KMS-11 (cell line): ENCODE results near the gene PAQR5.

Experiments used
- H2AFZ ChIP-seq: fragments of 200-600 bp; sonication (generic); 2 replicates; pipeline ENCODE4 v1.6.1; 2016; ENCODE audit warnings: antibody characterized with exemption, mixed run types, low read depth
- H3K27ac ChIP-seq: fragments of 200-600 bp; sonication (generic); 2 replicates; pipeline ENCODE4 v1.6.1; 2016; ENCODE audit warnings: mild to moderate bottlenecking, mixed run types
- H3K27me3 ChIP-seq: fragments of 200-600 bp; sonication (generic); 2 replicates; pipeline ENCODE4 v1.6.1; 2017; ENCODE audit warnings: mild to moderate bottlenecking, low read depth, mixed run types, moderate library complexity; ENCODE audit not compliant: insufficient read depth
- H3K36me3 ChIP-seq: fragments of 200-600 bp; sonication (generic); 2 replicates; pipeline ENCODE4 v1.6.1; 2017; ENCODE audit warnings: mild to moderate bottlenecking, mixed run types; ENCODE audit not compliant: insufficient read depth
- H3K4me1 ChIP-seq: fragments of 200-600 bp; sonication (generic); 2 replicates; pipeline ENCODE4 v1.6.1; 2016; ENCODE audit warnings: mild to moderate bottlenecking, low read depth, mixed run types; ENCODE audit not compliant: poor library complexity, severe bottlenecking
- H3K4me2 ChIP-seq: fragments of 200-600 bp; sonication (generic); 2 replicates; pipeline ENCODE4 v1.7.0; 2016; ENCODE audit warnings: mild to moderate bottlenecking, mixed run types
- H3K4me3 ChIP-seq: fragments of 200-600 bp; sonication (generic); IDR thresholded peaks from 2 replicates; pipeline ENCODE4 v1.6.1; 2017; ENCODE audit warnings: low read depth, low read length, mixed read lengths; ENCODE audit not compliant: insufficient read depth
- H3K79me2 ChIP-seq: fragments of 200-600 bp; sonication (generic); 2 replicates; pipeline ENCODE4 v1.6.1; 2016; ENCODE audit warnings: low read depth, mixed run types; ENCODE audit not compliant: insufficient read depth
- H3K9ac ChIP-seq: fragments of 200-600 bp; sonication (generic); 2 replicates; pipeline ENCODE4 v1.6.1; 2016; ENCODE audit warnings: mild to moderate bottlenecking, mixed run types
- H4K20me1 ChIP-seq: fragments of 200-600 bp; sonication (generic); 2 replicates; pipeline ENCODE4 v1.6.1; 2016; ENCODE audit warnings: mild to moderate bottlenecking, mixed run types; ENCODE audit not compliant: insufficient read depth
- TF ChIP-seq, protein P1 (sequence below): fragments of 200-600 bp; sonication (generic); conservative IDR thresholded peaks from 2 replicates; pipeline ENCODE4 v1.6.1; 2017; ENCODE audit warnings: low read depth, mild to moderate bottlenecking, antibody characterized with exemption, low read length, moderate library complexity, mixed read lengths

The PAQR5 gene

GRCh38 chr15:69318033-69318432 is 19.3 kb downstream of the PAQR5 start:
- Histone ChIP-seq H3K79me2 (no peaks in the 10 kb centered on the region), H3K36me3 (no peaks in the 10 kb centered on the region)

GRCh38 chr15:69319384-69320375 is 21.0 kb downstream of the PAQR5 start:
- Histone ChIP-seq H3K79me2 (no peaks in the 10 kb centered on the region), H3K27ac (no peak overlapping the region), H3K27me3 (no peaks in the 10 kb centered on the region), H3K4me1 (no peaks in the 10 kb centered on the region), H2AFZ (no peak overlapping the region), H3K4me3 (no peak overlapping the region), H3K36me3 (no peaks in the 10 kb centered on the region), H4K20me1 (no peaks in the 10 kb centered on the region), H3K4me2 (no peak overlapping the region), H3K9ac (no peak overlapping the region)
- TF ChIP-seq, protein P1, sequence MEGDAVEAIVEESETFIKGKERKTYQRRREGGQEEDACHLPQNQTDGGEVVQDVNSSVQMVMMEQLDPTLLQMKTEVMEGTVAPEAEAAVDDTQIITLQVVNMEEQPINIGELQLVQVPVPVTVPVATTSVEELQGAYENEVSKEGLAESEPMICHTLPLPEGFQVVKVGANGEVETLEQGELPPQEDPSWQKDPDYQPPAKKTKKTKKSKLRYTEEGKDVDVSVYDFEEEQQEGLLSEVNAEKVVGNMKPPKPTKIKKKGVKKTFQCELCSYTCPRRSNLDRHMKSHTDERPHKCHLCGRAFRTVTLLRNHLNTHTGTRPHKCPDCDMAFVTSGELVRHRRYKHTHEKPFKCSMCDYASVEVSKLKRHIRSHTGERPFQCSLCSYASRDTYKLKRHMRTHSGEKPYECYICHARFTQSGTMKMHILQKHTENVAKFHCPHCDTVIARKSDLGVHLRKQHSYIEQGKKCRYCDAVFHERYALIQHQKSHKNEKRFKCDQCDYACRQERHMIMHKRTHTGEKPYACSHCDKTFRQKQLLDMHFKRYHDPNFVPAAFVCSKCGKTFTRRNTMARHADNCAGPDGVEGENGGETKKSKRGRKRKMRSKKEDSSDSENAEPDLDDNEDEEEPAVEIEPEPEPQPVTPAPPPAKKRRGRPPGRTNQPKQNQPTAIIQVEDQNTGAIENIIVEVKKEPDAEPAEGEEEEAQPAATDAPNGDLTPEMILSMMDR, result no peak

More at GRCh38 chr15:69318033-69318432, 19.3 kb downstream of the PAQR5 start:
- no peak overlapping the region for H3K4me3 ChIP-seq
- no peak overlapping the region for H3K4me2 ChIP-seq
- TF ChIP-seq, protein P1, result no peak
- no peak overlapping the region for H3K27ac ChIP-seq
- no peak overlapping the region for H3K9ac ChIP-seq
- H3K27me3 ChIP-seq, result no peaks in the 10 kb centered on the region
- H3K4me1 ChIP-seq, result no peaks in the 10 kb centered on the region
- H4K20me1 ChIP-seq, result no peaks in the 10 kb centered on the region
- no peak overlapping the region for H2AFZ ChIP-seq

GRCh38 chr15:69320977-69321554 is 22.4 kb downstream of the PAQR5 start:
- Histone ChIP-seq H4K20me1 (no peaks in the 10 kb centered on the region), H3K36me3 (no peaks in the 10 kb centered on the region), H3K79me2 (no peaks in the 10 kb centered on the region), H3K4me3 (no peak overlapping the region), H3K4me2 (no peak overlapping the region), H3K4me1 (no peaks in the 10 kb centered on the region), H3K27me3 (no peaks in the 10 kb centered on the region), H2AFZ (no peak overlapping the region), H3K9ac (no peak overlapping the region), H3K27ac (no peak overlapping the region)
- TF ChIP-seq, protein P1, result no peak

DNA sequence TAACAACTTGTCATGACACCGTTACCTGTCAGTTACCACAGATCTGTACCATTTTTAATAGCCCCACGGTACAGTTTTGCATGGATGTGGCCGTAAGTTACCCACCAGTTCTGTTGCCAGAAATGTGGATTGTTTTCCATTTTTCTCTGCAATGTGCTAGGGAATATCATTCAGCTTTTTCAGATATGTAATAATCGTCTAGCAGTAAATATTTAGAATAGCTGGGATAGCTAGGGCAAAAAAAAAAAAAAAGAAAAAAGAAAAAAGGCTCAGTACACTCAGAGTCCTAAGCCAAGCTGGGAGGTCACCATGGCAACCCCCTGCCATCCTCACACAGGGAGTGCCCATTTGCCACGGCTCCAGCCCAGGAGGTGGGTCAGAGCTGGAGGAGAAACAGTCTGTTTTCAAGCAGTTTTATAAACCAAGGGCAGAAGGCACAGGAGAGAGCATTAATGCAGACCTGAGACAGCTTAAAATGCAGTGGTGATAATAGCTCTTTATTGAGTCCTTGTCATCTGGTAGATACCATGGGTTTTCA is 25.2 kb downstream of the PAQR5 start:
- no peaks in the 10 kb centered on the region for H3K27me3 ChIP-seq
- TF ChIP-seq, protein P1, result no peak
- H3K27ac ChIP-seq, result no peak overlapping the region
- H3K4me2 ChIP-seq, result no peak overlapping the region
- no peak overlapping the region for H3K9ac ChIP-seq
- H3K79me2 ChIP-seq, result no peaks in the 10 kb centered on the region
- no peak overlapping the region for H2AFZ ChIP-seq
- H3K4me1 ChIP-seq, result no peaks in the 10 kb centered on the region
- no peaks in the 10 kb centered on the region for H3K36me3 ChIP-seq
- H3K4me3 ChIP-seq, result no peak overlapping the region
- no peaks in the 10 kb centered on the region for H4K20me1 ChIP-seq
